Neural cell (in vitro differentiated cells): ENCODE results near the gene EXD3.
A peak's percentile ranks its signal among the peaks of the same experiment; 100 is the strongest.

Experiments used
- CTCF ChIP-seq: fragments of 450-650 bp; IDR thresholded peaks from 2 replicates; pipeline ENCODE4 v1.5.1; 2014; ENCODE audit warnings: antibody characterized with exemption, mild to moderate bottlenecking, moderate library complexity; ENCODE audit not compliant: poor library complexity, severe bottlenecking
- EZH2 ChIP-seq: fragments of 200-600, 300-800 bp; shearing (Covaris generic), sonication (generic); IDR thresholded peaks from 2 replicates; pipeline ENCODE4 v1.6.1; 2014; ENCODE audit warnings: antibody characterized with exemption, low read length, borderline replicate concordance, mild to moderate bottlenecking; ENCODE audit not compliant: insufficient read depth, poor library complexity, severe bottlenecking
- MXI1 ChIP-seq: fragments of 450-650 bp; conservative IDR thresholded peaks from 2 replicates; pipeline ENCODE4 v1.6.1; 2014; ENCODE audit warnings: antibody characterized with exemption, mild to moderate bottlenecking; ENCODE audit not compliant: poor library complexity, severe bottlenecking
- POLR2AphosphoS5 ChIP-seq: IDR thresholded peaks from 2 replicates; pipeline ENCODE4 v1.6.1; 2012
- TAF1 ChIP-seq: IDR thresholded peaks from 2 replicates; pipeline ENCODE4 v1.6.1; 2012; ENCODE audit warnings: low read depth

GRCh38 chr9:137301081-137301947 lies 121.6 kb downstream of the EXD3 start:
- TF ChIP-seq MXI1 = peak; percentile 43
- TF ChIP-seq CTCF = peak; percentile 50
- TF ChIP-seq TAF1 = no peak
- TF ChIP-seq POLR2AphosphoS5 = no peak
- no peak for TF ChIP-seq EZH2
